ENCODE measurements around the gene EIF4G1.

EIF4G1 gene

DNA sequence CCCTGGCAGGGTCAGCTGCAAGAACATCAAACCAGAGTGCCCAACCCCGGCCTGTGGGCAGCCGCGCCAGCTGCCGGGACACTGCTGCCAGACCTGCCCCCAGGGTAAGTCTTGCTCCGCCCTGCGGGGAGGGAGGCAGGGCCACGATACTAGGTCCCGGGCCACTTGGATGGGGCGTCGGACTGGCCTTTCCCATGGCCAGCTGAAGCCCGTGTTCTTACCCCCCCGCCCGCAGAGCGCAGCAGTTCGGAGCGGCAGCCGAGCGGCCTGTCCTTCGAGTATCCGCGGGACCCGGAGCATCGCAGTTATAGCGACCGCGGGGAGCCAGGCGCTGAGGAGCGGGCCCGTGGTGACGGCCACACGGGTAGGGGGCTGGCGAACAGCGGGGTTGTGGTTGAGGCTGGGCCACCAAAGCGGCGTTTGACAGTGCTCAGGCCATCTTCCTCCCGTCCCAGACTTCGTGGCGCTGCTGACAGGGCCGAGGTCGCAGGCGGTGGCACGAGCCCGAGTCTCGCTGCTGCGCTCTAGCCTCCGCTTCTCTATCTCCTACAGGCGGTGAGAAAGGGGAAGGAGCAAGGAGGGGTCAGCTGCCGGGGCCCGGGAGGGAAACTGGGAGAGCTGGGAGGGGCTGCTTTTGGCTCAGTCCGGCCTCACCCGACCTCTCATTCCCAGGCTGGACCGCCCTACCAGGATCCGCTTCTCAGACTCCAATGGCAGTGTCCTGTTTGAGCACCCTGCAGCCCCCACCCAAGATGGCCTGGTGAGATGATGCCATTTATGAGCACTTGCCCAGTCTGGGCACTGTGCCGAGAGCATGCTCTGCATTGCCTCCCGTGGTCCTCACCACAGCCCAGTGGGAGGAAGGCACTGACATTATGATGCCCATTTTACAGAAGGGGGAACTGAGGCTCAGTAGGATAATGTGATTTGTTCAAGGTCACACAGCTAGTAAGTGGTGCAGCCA, 67.1 kb downstream of the EIF4G1 start:
- no peak for DNase-seq (ENCODE audit: low read depth in 1 of 2, low spot score in 1 of 2)

DNA sequence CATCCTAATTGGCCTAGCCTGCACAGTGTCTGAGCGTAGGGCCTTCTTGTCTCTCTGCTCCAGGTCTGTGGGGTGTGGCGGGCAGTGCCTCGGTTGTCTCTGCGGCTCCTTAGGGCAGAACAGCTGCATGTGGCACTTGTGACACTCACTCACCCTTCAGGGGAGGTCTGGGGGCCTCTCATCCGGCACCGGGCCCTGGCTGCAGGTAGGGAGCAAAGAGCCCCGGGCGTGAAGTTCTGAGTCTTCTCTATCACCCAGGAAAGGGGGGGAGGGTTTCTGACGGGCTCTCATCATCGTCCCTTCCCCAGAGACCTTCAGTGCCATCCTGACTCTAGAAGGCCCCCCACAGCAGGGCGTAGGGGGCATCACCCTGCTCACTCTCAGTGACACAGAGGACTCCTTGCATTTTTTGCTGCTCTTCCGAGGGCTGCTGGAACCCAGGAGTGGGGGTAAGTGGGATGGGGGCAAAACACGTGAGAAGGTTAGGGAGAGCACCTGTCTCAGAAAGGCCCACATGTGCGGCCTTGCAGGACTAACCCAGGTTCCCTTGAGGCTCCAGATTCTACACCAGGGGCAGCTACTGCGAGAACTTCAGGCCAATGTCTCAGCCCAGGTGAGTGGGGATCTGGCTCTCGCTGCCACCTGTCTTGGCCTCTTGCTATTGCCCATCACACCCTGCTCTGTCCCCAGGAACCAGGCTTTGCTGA, 68.1 kb downstream of the EIF4G1 start:
- no peak for DNase-seq (ENCODE audit: low read depth in 1 of 2, low spot score in 1 of 2)

DNA sequence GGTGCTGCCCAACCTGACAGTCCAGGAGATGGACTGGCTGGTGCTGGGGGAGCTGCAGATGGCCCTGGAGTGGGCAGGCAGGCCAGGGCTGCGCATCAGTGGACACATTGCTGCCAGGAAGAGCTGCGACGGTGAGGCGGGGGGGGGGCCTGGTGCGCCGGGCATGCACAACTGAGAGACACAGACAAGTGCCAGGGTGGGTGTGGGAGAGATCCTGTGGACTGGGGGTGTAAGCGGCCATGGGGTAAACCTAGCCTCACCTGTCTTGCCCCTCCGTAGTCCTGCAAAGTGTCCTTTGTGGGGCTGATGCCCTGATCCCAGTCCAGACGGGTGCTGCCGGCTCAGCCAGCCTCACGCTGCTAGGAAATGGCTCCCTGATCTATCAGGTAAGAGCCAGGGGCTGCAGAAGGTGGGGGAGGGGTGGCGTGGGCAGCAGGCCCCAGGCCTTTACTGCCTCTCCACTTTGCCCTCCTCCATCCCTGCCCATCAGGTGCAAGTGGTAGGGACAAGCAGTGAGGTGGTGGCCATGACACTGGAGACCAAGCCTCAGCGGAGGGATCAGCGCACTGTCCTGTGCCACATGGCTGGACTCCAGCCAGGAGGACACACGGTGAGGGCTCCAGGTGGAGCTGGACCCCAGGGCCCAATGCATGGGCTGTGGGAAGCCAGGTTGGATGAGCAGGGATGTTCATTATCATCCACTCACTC, 68.8 kb downstream of the EIF4G1 start:
- DNase-seq (ENCODE audit: low read depth in 1 of 2, low spot score in 1 of 2) = no peak

DNA sequence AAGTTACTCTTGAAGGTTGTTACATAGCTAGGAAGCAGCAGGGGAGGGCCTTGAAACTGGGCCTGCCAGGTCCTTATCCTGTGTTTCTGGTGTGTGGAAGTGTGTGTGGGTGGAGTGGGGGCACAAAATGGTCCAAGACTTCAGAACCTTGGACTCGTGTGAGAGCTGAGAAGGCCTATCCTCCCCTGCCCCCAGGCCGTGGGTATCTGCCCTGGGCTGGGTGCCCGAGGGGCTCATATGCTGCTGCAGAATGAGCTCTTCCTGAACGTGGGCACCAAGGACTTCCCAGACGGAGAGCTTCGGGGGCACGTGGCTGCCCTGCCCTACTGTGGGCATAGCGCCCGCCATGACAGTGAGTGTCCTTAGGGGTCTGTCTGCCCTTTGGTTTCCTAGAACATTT, 69.9 kb downstream of the EIF4G1 start:
- DNase-seq (ENCODE audit: low read depth in 1 of 2, low spot score in 1 of 2) = no peak

Data from activated CD4-positive, alpha-beta T cell treated with anti-CD3 and anti-CD28 coated beads, Interleukin-2, amount 50 U/mL, for 24 hours (primary cell).